SK-N-SH (cell line): ENCODE results near the gene SEMA4B.

ENCODE experiments used
- CHD2 ChIP-seq: fragments of 150-350 bp; IDR thresholded peaks from 2 replicates; pipeline ENCODE4 v1.6.1; 2018; ENCODE audit warnings: low read length; ENCODE audit not compliant: partially characterized antibody
- CTCF ChIP-seq: fragments of 200-600 bp; sonication (generic); IDR thresholded peaks from 2 replicates; pipeline ENCODE4 v1.6.1; 2017; ENCODE audit warnings: antibody characterized with exemption, mild to moderate bottlenecking, moderate library complexity
- EP300 ChIP-seq, 2 experiments: IDR thresholded peaks; 2 replicates each; pipeline versions ENCODE4 v1.4.0 to v1.6.1; 2012; ENCODE audit warnings: borderline replicate concordance in 1 of 2, low read depth in 1 of 2, low read length in 1 of 2
- EZH2phosphoT487 ChIP-seq: fragments of 200-600 bp; sonication (generic); IDR thresholded peaks from 2 replicates; pipeline ENCODE4 v1.6.1; 2017; ENCODE audit warnings: low read depth, mixed run types, mild to moderate bottlenecking, antibody characterized with exemption, moderate library complexity, borderline replicate concordance
- FOXJ3 ChIP-seq: sonication (generic); formaldehyde crosslinking; IDR thresholded peaks from 2 replicates; pipeline ENCODE4 v1.5.1; 2020; ENCODE audit warnings: mild to moderate bottlenecking, missing genetic modification reagents
- FOXM1 ChIP-seq: IDR thresholded peaks from 2 replicates; pipeline ENCODE4 v1.4.0; 2012; ENCODE audit warnings: low read depth, mild to moderate bottlenecking
- MAX ChIP-seq: IDR thresholded peaks from 2 replicates; pipeline ENCODE4 v1.4.0; 2012; ENCODE audit warnings: low read depth
- PBX3 ChIP-seq: IDR thresholded peaks from 2 replicates; pipeline ENCODE4; 2012
- POLR2AphosphoS5 ChIP-seq: IDR thresholded peaks from 2 replicates; pipeline ENCODE4 v1.6.1; 2012; ENCODE audit warnings: low read depth, low read length
- RAD21 ChIP-seq: IDR thresholded peaks from 2 replicates; pipeline ENCODE4 v1.6.1; 2012; ENCODE audit warnings: mild to moderate bottlenecking, low read length
- USF2 ChIP-seq: fragments of 150-350 bp; IDR thresholded peaks from 2 replicates; pipeline ENCODE4 v1.6.1; 2017; ENCODE audit warnings: antibody characterized with exemption, low read length, low read depth, borderline replicate concordance
- YY1 ChIP-seq: IDR thresholded peaks from 2 replicates; pipeline ENCODE4 v1.4.0; 2012; ENCODE audit warnings: low read depth, mild to moderate bottlenecking

- TF ChIP-seq FOXJ3: no peak
- no peak for TF ChIP-seq CTCF
- no peak for TF ChIP-seq CHD2
- no peak for TF ChIP-seq RAD21
- no peak for TF ChIP-seq USF2
- no peak for TF ChIP-seq EP300 (IDR thresholded peaks at IDR 0.05; ENCODE audit: borderline replicate concordance in 1 of 2, low read depth in 1 of 2, low read length in 1 of 2)
- no peak for TF ChIP-seq MAX
- TF ChIP-seq PBX3: no peak
- no peak for TF ChIP-seq EZH2phosphoT487
- no peak for TF ChIP-seq FOXM1
- no peak for TF ChIP-seq POLR2AphosphoS5
- TF ChIP-seq YY1: no peak
Measured at GRCh38 chr15:90232196-90232595, 31.1 kb downstream of the SEMA4B start.
